Stimulated activated CD8-positive, alpha-beta memory T cell treated with anti-CD3 and anti-CD28 coated beads, Interleukin-4, amount 100 ng/mL, for 1 hour (primary cell): ENCODE results near the gene MKNK1.

Source experiments
- DNase-seq, 2 donors: peaks; one replicate each; pipeline ENCODE4 v3.0.0-alpha.2; 2020; ENCODE audit warnings: low read depth in 2 of 2, low spot score in 1 of 2

Gene MKNK1

GRCh38 chr1:46619656-46620258 is 15.7 kb upstream of the MKNK1 start:
- no peak for DNase-seq

- no peak for DNase-seq
Observed at GRCh38 chr1:46618754-46619415, 14.8 kb upstream of the MKNK1 start.

GRCh38 chr1:46617833-46618232 is 13.8 kb upstream of the MKNK1 start:
- no peak for DNase-seq

GRCh38 chr1:46617108-46617800 is 13.2 kb upstream of the MKNK1 start:
- DNase-seq: no peak

GRCh38 chr1:46616277-46617107 is 12.4 kb upstream of the MKNK1 start, which contains the start of gene MOB3C:
Gene MOB3C (minus strand): TSS chr1:46616811. CDS start chr1:46613321, 3,490 bp downstream.
- DNase-seq: peak; percentile 34 to 50

GRCh38 chr1:46615735-46616134 is 11.7 kb upstream of the MKNK1 start:
- no peak for DNase-seq

GRCh38 chr1:46615088-46615487 is 11.0 kb upstream of the MKNK1 start:
- no peak for DNase-seq

- no peak for DNase-seq
Observed at GRCh38 chr1:46614604-46614984, 10.5 kb upstream of the MKNK1 start.

GRCh38 chr1:46613661-46614603 is 9.9 kb upstream of the MKNK1 start:
- DNase-seq: no peak

- no peak for DNase-seq
Observed at GRCh38 chr1:46612937-46613660, 9.0 kb upstream of the MKNK1 start.

- no peak for DNase-seq
Observed at GRCh38 chr1:46611691-46612221, 7.7 kb upstream of the MKNK1 start.

- no peak for DNase-seq
Observed at GRCh38 chr1:46607345-46608130, 3.5 kb upstream of the MKNK1 start.

- DNase-seq: no peak
Observed at GRCh38 chr1:46606255-46606965, 2.3 kb upstream of the MKNK1 start.

- DNase-seq: no peak
Observed at GRCh38 chr1:46605232-46605631, 1.2 kb upstream of the MKNK1 start.

GRCh38 chr1:46603481-46603857 is 599 bp downstream of the MKNK1 start:
- no peak for DNase-seq

- DNase-seq: no peak
Observed at GRCh38 chr1:46601257-46602007, 2.6 kb downstream of the MKNK1 start.
